Smooth muscle cell (in vitro differentiated cells): ENCODE results near the gene MACROD2. TPM values are rescaled to one million over a fixed set of nuclear protein-coding genes. Genes with fewer than 3 reads are reported as not detected.

Experiments used
- DNase-seq: peaks from one replicate; lab custom pipeline; 2025; ENCODE audit not compliant: unreplicated experiment; lab: John Stamatoyannopoulos, UW
- H2AFZ ChIP-seq: fragments of 200-600 bp; sonication (generic); 2 replicates; pipeline ENCODE4 v1.6.0; 2016; ENCODE audit warnings: antibody characterized with exemption, low read depth, mild to moderate bottlenecking
- H3F3A ChIP-seq: fragments of 200-600 bp; sonication (generic); 2 replicates; pipeline ENCODE4 v1.6.0; 2017; ENCODE audit warnings: antibody characterized with exemption, low read depth
- H3K27ac ChIP-seq: fragments of 200-600 bp; sonication (generic); 2 replicates; pipeline ENCODE4 v1.5.1; 2016; ENCODE audit warnings: low read depth, mild to moderate bottlenecking
- H3K27me3 ChIP-seq: fragments of 200-600 bp; sonication (generic); 2 replicates; pipeline ENCODE4 v1.6.1; 2016; ENCODE audit warnings: low read depth, mild to moderate bottlenecking
- H3K36me3 ChIP-seq: fragments of 200-600 bp; sonication (generic); 2 replicates; pipeline ENCODE4 v1.5.1; 2016; ENCODE audit warnings: low read depth
- H3K4me1 ChIP-seq: fragments of 200-600 bp; sonication (generic); 2 replicates; pipeline ENCODE4 v1.5.1; 2016; ENCODE audit warnings: low read depth
- H3K4me2 ChIP-seq: fragments of 200-600 bp; sonication (generic); 2 replicates; pipeline ENCODE4 v1.6.0; 2016; ENCODE audit warnings: mild to moderate bottlenecking
- H3K4me3 ChIP-seq: fragments of 200-600 bp; sonication (generic); 2 replicates; pipeline ENCODE4 v1.5.1; 2016; ENCODE audit warnings: mild to moderate bottlenecking
- H3K79me2 ChIP-seq: fragments of 200-600 bp; sonication (generic); 2 replicates; pipeline ENCODE4 v1.6.0; 2016; ENCODE audit warnings: low read depth, mild to moderate bottlenecking
- H3K9ac ChIP-seq: fragments of 200-600 bp; sonication (generic); 2 replicates; pipeline ENCODE4 v1.6.0; 2016; ENCODE audit warnings: low read depth
- H3K9me3 ChIP-seq: fragments of 200-600 bp; sonication (generic); replicated peaks from 2 replicates; pipeline ENCODE4 v1.5.1; 2016; ENCODE audit warnings: low read depth
- H4K20me1 ChIP-seq: fragments of 200-600 bp; sonication (generic); 2 replicates; pipeline ENCODE4 v1.6.0; 2016; ENCODE audit warnings: low read depth
- CTCF ChIP-seq: fragments of 200-600 bp; sonication (generic); IDR thresholded peaks from 2 replicates; pipeline ENCODE4 v1.5.1; 2017; ENCODE audit warnings: borderline replicate concordance, mild to moderate bottlenecking, antibody characterized with exemption; ENCODE audit not compliant: insufficient read depth, poor library complexity, severe bottlenecking
- WGBS: methylation state at CpG from one replicate; pipeline ENCODE4 v1.1.7; 2016; ENCODE audit warnings: low lambda C conversion rate; 5-methylcytosine and 5-hydroxymethylcytosine counted together
- polyA plus RNA-seq: library from polyadenylated mRNA; unstranded; fragments of >200 nt; fragmentation: Nextera tagmentation; extraction: Ambion mirVana; gene quantifications from 2 replicates; pipeline ENCODE4 v1.2.1, GENCODE V29; 2016
- total RNA-seq: library from RNA; depleted of rRNA; stranded (reverse); fragments of >200 nt; gene quantifications from 2 replicates; pipeline ENCODE4 v1.2.3, GENCODE V29; 2014

Gene MACROD2
- total and polyA plus RNA-seq, 2 experiments from 2014 or later, result 0.04 to 0.32 TPM

- peaks cover 3% of the 10 kb centered on the region for H3K9me3 ChIP-seq
- H3K9ac ChIP-seq, result no peak overlapping the region
- WGBS, result 89% methylated on average over 2 of the region's 2 CpGs
- no peak overlapping the region for H2AFZ ChIP-seq
- no peak for TF ChIP-seq CTCF
- H3K4me3 ChIP-seq, result no peak overlapping the region
- no peak overlapping the region for H3K27ac ChIP-seq
- DNase-seq, result no peak
- H4K20me1 ChIP-seq, result no peaks in the 10 kb centered on the region
- no peaks in the 10 kb centered on the region for H3K36me3 ChIP-seq
- no peaks in the 10 kb centered on the region for H3K27me3 ChIP-seq
- H3F3A ChIP-seq, result no peaks in the 10 kb centered on the region
- no peak overlapping the region for H3K4me2 ChIP-seq
- H3K79me2 ChIP-seq, result no peaks in the 10 kb centered on the region
- no peaks in the 10 kb centered on the region for H3K4me1 ChIP-seq
These were observed 1001.8 kb downstream of the MACROD2 start for GRCh38 chr20:14996883-14997672.

- no peak for DNase-seq
These were observed 1002.5 kb downstream of the MACROD2 start for GRCh38 chr20:14997791-14998190.

GRCh38 chr20:15005300-15005986 is 1010.1 kb downstream of the MACROD2 start:
- no peak for TF ChIP-seq CTCF
- H4K20me1 ChIP-seq, result no peaks in the 10 kb centered on the region
- H3F3A ChIP-seq, result no peaks in the 10 kb centered on the region
- H3K4me1 ChIP-seq, result no peaks in the 10 kb centered on the region
- no peaks in the 10 kb centered on the region for H3K36me3 ChIP-seq
- DNase-seq, result no peak
- no peak overlapping the region for H3K9ac ChIP-seq
- no peaks in the 10 kb centered on the region for H3K27me3 ChIP-seq
- no peak overlapping the region for H2AFZ ChIP-seq
- H3K27ac ChIP-seq, result no peak overlapping the region
- H3K4me3 ChIP-seq, result no peak overlapping the region
- WGBS, result 79% methylated on average over 4 of the region's 4 CpGs
- H3K4me2 ChIP-seq, result no peak overlapping the region
- H3K79me2 ChIP-seq, result no peaks in the 10 kb centered on the region
- no peaks in the 10 kb centered on the region for H3K9me3 ChIP-seq

More at GRCh38 chr20:14997791-14998190, 1002.5 kb downstream of the MACROD2 start:
- Histone ChIP-seq H2AFZ (no peak overlapping the region), H3K79me2 (no peaks in the 10 kb centered on the region), H3K27me3 (no peaks in the 10 kb centered on the region), H3K36me3 (no peaks in the 10 kb centered on the region), H3K9ac (no peak overlapping the region), H3F3A (no peaks in the 10 kb centered on the region), H3K4me2 (no peak overlapping the region), H3K9me3 (peaks cover 3% of the 10 kb centered on the region), H3K4me1 (no peaks in the 10 kb centered on the region), H3K4me3 (no peak overlapping the region), H4K20me1 (no peaks in the 10 kb centered on the region), H3K27ac (no peak overlapping the region)
- TF ChIP-seq CTCF, result no peak
- WGBS, result 87% methylated on average over 3 of the region's 3 CpGs
